Stimulated activated CD4-positive, alpha-beta T cell treated with anti-CD3 and anti-CD28 coated beads, Interleukin-4, amount 100 ng/mL, for 1 hour (primary cell): ENCODE measurements around the gene CDH18.

Source experiments
- DNase-seq: peaks from one replicate; pipeline ENCODE4 v3.0.0-alpha.2; 2020

The CDH18 gene

GRCh38 chr5:19928562-19929421 is 59.2 kb downstream of the CDH18 start:
- DNase-seq: no peak

- DNase-seq: no peak
Observed at GRCh38 chr5:19927919-19928318, 60.1 kb downstream of the CDH18 start.

- DNase-seq: no peak
Observed at GRCh38 chr5:19927170-19927569, 60.8 kb downstream of the CDH18 start.

GRCh38 chr5:19923742-19924141 is 64.3 kb downstream of the CDH18 start:
- DNase-seq: no peak

GRCh38 chr5:19920761-19921160 is 67.2 kb downstream of the CDH18 start:
- DNase-seq: no peak

- DNase-seq: no peak
Observed at GRCh38 chr5:19918780-19919179, 69.2 kb downstream of the CDH18 start.

- DNase-seq: no peak
Observed at GRCh38 chr5:19917588-19918122, 70.3 kb downstream of the CDH18 start.

GRCh38 chr5:19910136-19910535 is 77.9 kb downstream of the CDH18 start:
- no peak for DNase-seq

- no peak for DNase-seq
Observed at GRCh38 chr5:19904766-19905165, 83.2 kb downstream of the CDH18 start.

GRCh38 chr5:19903611-19904010 is 84.4 kb downstream of the CDH18 start:
- DNase-seq: no peak

- no peak for DNase-seq
Observed at GRCh38 chr5:19902316-19902934, 85.6 kb downstream of the CDH18 start.

GRCh38 chr5:19900269-19900668 is 87.7 kb downstream of the CDH18 start:
- no peak for DNase-seq

GRCh38 chr5:19891658-19892057 is 96.3 kb downstream of the CDH18 start:
- no peak for DNase-seq

- DNase-seq: no peak
Observed at GRCh38 chr5:19886123-19886917, 101.7 kb downstream of the CDH18 start.

GRCh38 chr5:19885040-19885824 is 102.8 kb downstream of the CDH18 start:
- DNase-seq: no peak

GRCh38 chr5:19880859-19881436 is 107.1 kb downstream of the CDH18 start:
- no peak for DNase-seq

GRCh38 chr5:19880458-19880857 is 107.5 kb downstream of the CDH18 start:
- no peak for DNase-seq

GRCh38 chr5:19874811-19875210 is 113.2 kb downstream of the CDH18 start:
- DNase-seq: no peak

GRCh38 chr5:19866090-19866450 is 121.9 kb downstream of the CDH18 start:
- no peak for DNase-seq

- no peak for DNase-seq
Observed at GRCh38 chr5:19865336-19866089, 122.5 kb downstream of the CDH18 start.

GRCh38 chr5:19862711-19863110 is 125.3 kb downstream of the CDH18 start:
- DNase-seq: no peak
